Esophagus squamous epithelium (tissue), 4 donors: ENCODE data around the gene SPATA31D4.

ENCODE experiments used
- POLR2A ChIP-seq, 4 donors: fragments of 450-650 bp; IDR thresholded peaks; one replicate each; pipeline ENCODE4 v1.6.1; 2017; ENCODE audit warnings: antibody characterized with exemption in 4 of 4, mild to moderate bottlenecking in 4 of 4, moderate library complexity in 3 of 4
- TF ChIP-seq, protein P1 (sequence below), 6 experiments: fragments of 450-650 bp in 4 of 6; fragments of 200-600 bp in 2 of 6; sonication (generic) in 2 of 6; IDR thresholded peaks; one replicate each; pipeline ENCODE4 v1.5.1; 2016 to 2019; ENCODE audit warnings: antibody characterized with exemption in 6 of 6, mild to moderate bottlenecking in 4 of 6, moderate library complexity in 4 of 6

DNA sequence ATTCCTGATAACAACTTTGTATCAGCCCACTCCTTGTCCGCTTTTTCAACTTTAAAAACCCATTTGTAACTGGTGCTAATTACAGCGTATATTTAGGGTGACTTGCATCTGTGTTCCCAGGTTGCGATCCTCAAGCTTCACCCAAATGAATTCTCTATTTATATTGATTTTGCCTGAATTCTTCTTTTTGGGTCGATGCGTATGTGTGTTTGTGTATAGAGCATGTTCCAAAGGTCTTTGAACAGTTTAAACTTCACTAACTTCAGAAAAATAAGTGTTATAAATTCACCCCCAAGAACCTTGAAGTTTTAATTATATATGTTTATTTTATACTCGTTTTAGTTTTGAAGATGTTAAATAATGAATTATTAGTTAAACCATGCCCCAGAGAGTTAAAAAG is 16.1 kb upstream of the SPATA31D4 start:
- TF ChIP-seq, protein P1, sequence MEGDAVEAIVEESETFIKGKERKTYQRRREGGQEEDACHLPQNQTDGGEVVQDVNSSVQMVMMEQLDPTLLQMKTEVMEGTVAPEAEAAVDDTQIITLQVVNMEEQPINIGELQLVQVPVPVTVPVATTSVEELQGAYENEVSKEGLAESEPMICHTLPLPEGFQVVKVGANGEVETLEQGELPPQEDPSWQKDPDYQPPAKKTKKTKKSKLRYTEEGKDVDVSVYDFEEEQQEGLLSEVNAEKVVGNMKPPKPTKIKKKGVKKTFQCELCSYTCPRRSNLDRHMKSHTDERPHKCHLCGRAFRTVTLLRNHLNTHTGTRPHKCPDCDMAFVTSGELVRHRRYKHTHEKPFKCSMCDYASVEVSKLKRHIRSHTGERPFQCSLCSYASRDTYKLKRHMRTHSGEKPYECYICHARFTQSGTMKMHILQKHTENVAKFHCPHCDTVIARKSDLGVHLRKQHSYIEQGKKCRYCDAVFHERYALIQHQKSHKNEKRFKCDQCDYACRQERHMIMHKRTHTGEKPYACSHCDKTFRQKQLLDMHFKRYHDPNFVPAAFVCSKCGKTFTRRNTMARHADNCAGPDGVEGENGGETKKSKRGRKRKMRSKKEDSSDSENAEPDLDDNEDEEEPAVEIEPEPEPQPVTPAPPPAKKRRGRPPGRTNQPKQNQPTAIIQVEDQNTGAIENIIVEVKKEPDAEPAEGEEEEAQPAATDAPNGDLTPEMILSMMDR (IDR thresholded peaks at IDR 0.05) = no peak
- no peak for TF ChIP-seq POLR2A (IDR thresholded peaks at IDR 0.05)
